Omental fat pad (tissue), 4 donors: Measurements from ENCODE around the gene PRIMA1. TPM values are rescaled to one million over a fixed set of nuclear protein-coding genes. Genes with fewer than 3 reads are reported as not detected.

Experiments
- ATAC-seq: fragments of 150-250 bp; one replicate; pipeline ENCODE4 v1.9.1; 2016; ENCODE audit warnings: mild to moderate bottlenecking, moderate library complexity; ENCODE audit not compliant: low FRiP score
- DNase-seq: peaks from one replicate; pipeline ENCODE4 v3.0.0-alpha.2; 2019; ENCODE audit warnings: low spot score
- total RNA-seq, 4 donors: library from RNA; depleted of rRNA; stranded (reverse); fragments of >200 nt; gene quantifications; one replicate each; pipeline ENCODE4 v1.1.0, GENCODE V29; 2016
- TF ChIP-seq, protein P1 (sequence below), 3 donors: fragments of 450-650 bp; IDR thresholded peaks; one replicate each; pipeline ENCODE4 v1.5.1; 2016 to 2017; ENCODE audit warnings: antibody characterized with exemption in 3 of 3, mild to moderate bottlenecking in 3 of 3, moderate library complexity in 2 of 3

Gene PRIMA1
- total RNA-seq, 4 donors from 2014 or later, result 1.0 to 4.6 (median 3.0) TPM

DNA sequence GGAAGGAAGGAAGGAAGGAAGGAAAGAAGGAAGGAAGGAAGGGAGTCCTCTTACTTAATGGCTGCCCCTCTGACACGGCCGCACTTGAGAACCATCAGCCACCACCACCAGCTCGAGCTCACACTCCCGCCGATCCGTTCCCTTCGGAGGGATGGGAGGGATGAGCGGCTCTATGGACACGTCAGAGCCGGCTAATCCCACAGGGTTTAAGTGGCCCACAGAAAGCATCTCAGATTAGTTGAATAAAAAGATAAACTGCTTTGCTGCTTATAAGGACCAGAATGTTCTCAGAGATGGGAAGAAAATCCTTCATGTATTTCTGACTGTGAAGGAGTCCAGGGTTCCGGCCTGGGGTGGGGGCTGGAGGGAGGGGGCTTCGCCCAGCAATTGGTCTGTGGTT is 31.1 kb downstream of the PRIMA1 start:
- ATAC-seq, result no peak
- DNase-seq, result no peak
- TF ChIP-seq, protein P1, sequence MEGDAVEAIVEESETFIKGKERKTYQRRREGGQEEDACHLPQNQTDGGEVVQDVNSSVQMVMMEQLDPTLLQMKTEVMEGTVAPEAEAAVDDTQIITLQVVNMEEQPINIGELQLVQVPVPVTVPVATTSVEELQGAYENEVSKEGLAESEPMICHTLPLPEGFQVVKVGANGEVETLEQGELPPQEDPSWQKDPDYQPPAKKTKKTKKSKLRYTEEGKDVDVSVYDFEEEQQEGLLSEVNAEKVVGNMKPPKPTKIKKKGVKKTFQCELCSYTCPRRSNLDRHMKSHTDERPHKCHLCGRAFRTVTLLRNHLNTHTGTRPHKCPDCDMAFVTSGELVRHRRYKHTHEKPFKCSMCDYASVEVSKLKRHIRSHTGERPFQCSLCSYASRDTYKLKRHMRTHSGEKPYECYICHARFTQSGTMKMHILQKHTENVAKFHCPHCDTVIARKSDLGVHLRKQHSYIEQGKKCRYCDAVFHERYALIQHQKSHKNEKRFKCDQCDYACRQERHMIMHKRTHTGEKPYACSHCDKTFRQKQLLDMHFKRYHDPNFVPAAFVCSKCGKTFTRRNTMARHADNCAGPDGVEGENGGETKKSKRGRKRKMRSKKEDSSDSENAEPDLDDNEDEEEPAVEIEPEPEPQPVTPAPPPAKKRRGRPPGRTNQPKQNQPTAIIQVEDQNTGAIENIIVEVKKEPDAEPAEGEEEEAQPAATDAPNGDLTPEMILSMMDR (IDR thresholded peaks at IDR 0.05), result no peak

DNA sequence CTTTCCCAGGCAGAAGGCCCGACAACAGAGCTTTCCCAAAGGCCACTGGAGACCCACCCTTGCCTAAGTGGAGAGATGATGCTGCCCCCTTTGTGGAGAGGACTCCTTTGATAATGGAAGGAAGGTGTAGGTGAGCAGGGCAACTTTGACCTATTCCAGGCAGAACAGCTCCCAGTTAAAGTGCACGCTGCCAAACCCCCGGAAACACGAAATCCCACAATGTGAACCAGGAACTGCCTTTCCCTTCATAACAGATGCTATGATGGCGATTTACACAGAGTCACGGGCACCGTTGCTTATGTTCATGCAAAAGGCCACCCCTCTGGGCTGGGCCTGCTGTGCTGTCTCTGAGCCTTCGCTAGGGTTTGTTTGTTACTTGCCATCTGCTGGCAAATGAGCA is 34.6 kb downstream of the PRIMA1 start:
- ATAC-seq (no peak), DNase-seq (no peak)
- TF ChIP-seq, protein P1 (IDR thresholded peaks at IDR 0.05), result no peak

DNA sequence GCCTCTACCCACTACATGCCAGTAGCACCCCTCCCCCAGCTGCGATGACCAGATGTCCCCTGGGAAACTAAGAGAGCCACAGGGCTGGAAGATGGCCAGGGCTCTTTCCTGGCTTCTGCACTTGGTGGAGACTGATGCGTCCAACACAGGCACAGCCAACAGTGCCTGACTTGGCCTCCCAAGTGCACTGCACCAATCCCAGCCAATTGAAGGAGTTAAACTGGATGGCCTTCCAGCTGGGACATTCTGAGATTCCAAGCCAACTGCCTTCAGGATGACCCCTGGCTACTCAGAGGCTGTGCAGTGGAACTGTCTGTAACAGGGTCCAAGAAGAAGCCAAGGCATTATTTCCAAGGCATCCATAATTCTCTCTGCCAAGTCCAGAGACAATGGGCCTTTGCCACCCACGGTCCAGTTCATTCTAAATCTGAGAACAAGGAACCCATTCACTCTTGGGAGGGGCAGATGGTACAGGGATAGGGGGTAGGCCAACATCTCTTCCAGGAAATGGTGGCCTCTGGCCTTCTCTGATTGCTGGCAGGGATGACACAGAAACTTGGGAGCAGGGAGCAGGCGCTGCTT is 35.2 kb downstream of the PRIMA1 start:
- TF ChIP-seq, protein P1 (IDR thresholded peaks at IDR 0.05), result no peak
- DNase-seq (no peak), ATAC-seq (no peak)

DNA sequence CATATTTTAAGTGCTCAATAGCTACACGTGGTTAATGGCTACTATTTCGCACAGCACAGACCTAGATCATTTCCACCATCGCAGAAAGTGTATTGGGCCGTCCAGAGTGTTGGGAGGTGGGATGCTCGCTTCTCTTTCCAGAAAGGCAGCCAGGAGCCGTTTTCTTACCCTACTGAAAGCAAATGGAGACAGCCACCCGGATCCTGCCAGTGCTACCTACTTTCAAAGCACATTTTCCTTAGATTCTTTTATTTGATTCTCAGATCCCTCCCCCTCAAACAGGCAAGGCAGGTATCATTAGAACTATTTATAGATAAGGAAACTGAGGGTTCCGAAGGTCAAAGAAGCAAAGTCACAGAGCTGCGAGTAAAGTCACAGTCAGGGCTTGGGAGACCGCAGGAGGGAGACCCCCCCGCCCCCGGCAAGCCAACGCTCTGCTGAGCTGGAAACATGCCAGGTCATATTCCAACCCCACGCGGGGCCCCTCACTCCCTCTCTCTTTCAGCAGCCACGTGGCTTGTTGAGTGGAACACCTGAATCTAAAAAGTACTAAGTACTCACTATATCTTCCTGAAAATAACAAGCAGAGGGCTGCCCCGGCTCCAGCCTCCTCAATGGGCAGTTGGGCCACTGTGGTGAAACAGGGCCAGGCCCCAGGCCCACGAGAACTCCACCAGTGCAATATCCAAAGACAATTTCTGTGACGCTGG is 36.2 kb downstream of the PRIMA1 start:
- ATAC-seq, result no peak
- DNase-seq, result no peak
- TF ChIP-seq, protein P1 (IDR thresholded peaks at IDR 0.05), result no peak

DNA sequence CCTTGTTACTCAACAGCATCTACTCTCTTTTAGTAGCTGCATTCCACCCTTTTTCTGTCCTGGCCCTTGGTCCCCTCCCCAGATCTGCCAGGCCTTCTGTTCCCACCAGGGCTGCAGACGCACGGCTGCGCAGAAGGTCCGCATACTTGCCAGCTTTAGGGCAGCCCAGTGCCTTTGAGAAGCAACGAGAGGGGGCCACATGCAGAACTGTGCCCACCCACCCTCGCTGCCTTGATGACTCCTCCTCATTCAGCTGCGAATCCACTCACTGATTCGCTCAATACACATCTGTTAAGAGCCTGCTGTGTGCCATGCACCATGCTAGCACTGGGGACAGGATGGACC is 39.2 kb downstream of the PRIMA1 start:
- DNase-seq, result no peak
- TF ChIP-seq, protein P1 (IDR thresholded peaks at IDR 0.05), result no peak
- no peak for ATAC-seq

DNA sequence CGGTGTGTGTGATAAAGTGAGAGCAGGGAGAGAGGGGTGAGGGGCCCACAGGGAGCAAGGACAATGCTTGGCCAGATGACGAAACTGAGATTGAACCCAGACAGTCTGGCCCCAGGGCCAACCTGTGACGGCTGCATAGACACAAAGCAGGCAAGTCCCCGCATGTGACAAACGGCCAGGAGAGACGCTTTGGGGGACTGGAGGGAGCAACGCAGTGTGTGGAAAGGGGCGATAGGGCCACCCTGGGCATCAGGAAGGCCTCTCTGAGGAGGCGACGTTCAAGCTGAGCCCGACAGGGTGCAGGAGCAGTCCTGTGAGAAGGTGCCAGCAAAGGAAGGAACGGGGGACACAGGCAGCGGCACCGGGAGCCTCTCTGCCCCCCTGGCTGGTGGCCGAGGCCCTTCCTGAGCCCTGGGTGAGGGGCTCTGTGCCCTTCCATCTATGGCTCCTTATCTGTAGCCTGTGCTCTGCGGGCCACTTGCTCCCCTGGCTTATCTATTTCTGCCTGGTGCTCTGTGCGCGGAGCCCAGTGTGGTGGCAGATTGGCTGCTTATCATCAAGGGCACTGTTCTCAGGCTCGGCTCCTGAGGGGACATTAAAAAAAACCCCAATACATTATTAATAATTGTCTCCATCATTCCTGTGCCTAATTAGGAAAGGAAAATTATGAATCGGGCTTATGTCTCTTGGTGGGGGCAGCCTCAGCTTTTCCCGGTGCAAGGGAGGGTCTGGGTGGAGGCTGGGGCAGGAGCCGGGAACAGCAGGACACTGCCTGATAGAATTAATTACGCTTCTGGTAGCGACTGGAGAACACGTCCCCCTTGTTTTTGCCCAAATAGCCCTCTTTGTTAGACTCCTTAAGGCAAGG is 39.8 kb downstream of the PRIMA1 start:
- no peak for ATAC-seq
- TF ChIP-seq, protein P1 (IDR thresholded peaks at IDR 0.05), result no peak

More for the DNA sequence above, 39.8 kb downstream of the PRIMA1 start:
- no peak for DNase-seq
